ENCODE data around the gene HS6ST2.

HS6ST2 gene

DNA sequence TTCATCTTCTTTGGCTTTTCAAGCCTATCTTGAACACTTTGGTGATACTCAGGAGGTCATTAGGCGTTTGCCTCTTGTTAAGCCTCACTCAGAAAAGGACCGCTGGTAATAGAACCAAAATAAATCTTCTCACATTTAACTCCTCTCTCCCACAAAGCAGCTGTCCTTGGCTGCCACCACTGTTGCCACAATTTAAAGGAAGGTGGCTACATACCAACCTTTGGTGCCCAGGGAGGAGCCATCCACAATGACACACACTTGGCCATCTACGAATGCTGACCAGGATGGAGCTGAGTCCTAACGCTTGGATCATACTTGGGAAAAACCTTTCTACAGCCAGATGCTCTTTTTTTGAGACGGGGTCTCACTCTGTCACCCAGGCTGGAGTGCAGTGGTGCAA is 210.2 kb downstream of the HS6ST2 start:
- H3K4me3 ChIP-seq (ENCODE audit: control insufficient read depth, low read depth, low read length): no peak overlapping the region
- TF ChIP-seq, protein P1, sequence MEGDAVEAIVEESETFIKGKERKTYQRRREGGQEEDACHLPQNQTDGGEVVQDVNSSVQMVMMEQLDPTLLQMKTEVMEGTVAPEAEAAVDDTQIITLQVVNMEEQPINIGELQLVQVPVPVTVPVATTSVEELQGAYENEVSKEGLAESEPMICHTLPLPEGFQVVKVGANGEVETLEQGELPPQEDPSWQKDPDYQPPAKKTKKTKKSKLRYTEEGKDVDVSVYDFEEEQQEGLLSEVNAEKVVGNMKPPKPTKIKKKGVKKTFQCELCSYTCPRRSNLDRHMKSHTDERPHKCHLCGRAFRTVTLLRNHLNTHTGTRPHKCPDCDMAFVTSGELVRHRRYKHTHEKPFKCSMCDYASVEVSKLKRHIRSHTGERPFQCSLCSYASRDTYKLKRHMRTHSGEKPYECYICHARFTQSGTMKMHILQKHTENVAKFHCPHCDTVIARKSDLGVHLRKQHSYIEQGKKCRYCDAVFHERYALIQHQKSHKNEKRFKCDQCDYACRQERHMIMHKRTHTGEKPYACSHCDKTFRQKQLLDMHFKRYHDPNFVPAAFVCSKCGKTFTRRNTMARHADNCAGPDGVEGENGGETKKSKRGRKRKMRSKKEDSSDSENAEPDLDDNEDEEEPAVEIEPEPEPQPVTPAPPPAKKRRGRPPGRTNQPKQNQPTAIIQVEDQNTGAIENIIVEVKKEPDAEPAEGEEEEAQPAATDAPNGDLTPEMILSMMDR (IDR thresholded peaks at IDR 0.05; ENCODE audit: control insufficient read depth, insufficient read depth, low read depth, low read length, missing control alignments): no peak
- DNase-seq (ENCODE audit: low read depth): no peak

DNA sequence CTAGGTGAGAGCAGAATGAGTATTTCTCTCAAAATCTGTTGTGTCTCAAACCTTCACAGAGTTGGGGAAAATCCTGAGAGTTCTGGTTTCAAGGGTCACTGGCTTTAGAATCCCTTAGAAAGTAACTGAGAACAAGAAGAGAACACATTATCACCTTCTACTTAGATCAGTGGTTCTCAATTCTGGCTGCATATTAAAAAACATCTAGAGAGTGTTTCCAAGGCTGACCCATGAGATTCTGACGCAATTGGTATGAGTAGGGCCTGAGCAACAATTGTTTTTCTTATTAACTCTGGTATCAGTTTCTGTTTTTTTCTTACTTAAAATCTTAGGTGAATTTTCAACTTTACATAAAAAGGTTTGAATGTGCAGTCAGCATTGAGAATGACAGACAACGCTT is 212.8 kb downstream of the HS6ST2 start:
- no peak overlapping the region for H3K4me3 ChIP-seq (ENCODE audit: control insufficient read depth, low read depth, low read length)
- DNase-seq (ENCODE audit: low read depth): no peak
- TF ChIP-seq, protein P1 (IDR thresholded peaks at IDR 0.05; ENCODE audit: control insufficient read depth, insufficient read depth, low read depth, low read length, missing control alignments): no peak

DNA sequence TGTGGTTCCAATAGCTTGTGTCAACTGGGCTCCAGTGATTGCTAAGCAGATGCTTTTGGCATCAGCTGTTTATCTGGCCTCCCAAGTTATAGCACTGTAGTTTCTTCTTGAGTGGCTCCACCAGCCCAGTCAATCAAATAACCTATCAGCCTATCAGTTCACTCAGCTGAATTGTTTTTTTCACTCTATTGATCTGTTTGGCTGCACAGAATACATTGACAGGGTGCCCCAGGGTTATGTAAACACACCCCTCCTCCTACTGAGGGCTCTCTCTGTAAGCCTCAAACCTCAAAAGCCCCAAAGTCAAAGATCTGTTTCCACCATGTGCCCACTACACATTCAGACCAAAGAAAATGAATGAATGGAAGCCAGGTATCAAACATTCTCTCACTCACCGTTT is 214.0 kb downstream of the HS6ST2 start:
- TF ChIP-seq, protein P1 (IDR thresholded peaks at IDR 0.05; ENCODE audit: control insufficient read depth, insufficient read depth, low read depth, low read length, missing control alignments): no peak
- DNase-seq (ENCODE audit: low read depth): no peak
- no peak overlapping the region for H3K4me3 ChIP-seq (ENCODE audit: control insufficient read depth, low read depth, low read length)

DNA sequence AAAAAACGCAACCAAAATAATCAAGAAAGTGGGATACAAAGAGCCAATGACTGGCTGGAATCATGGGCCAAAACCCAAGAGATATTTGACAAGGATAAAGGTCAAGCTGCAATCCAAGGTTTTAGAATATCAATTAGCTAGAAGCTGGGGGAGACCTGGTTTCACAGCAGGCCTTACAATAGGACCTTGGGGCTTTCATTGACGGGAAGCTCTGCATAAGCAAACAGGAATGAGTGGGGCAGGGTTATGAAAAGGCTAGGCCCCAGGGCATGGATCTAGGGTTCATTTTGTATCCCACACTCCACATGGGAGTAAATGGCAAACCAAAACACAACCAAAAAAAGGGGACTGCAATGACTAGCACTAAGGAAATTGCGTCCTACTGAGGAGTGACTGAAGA is 215.3 kb downstream of the HS6ST2 start:
- no peak overlapping the region for H3K4me3 ChIP-seq (ENCODE audit: control insufficient read depth, low read depth, low read length)
- DNase-seq (ENCODE audit: low read depth): no peak
- TF ChIP-seq, protein P1 (IDR thresholded peaks at IDR 0.05; ENCODE audit: control insufficient read depth, insufficient read depth, low read depth, low read length, missing control alignments): no peak

DNA sequence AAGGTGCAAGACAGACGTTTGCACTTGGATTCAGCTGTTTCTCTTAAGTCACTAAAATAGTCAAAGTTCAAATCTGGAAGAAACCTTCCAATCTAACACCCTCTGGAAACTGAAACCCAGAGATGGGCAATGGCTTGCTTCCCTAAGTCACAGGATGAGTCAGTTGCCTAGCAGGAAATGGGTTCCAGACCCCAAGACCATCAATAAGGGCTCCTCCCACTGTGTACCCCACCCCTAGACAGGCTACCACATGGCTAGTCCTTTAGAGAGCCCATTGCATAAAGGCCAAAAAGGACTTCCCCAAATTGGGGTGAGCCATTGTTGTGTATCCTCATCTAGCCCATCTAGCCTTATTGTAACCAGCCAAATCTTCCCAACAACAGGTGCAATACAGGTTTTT is 216.2 kb downstream of the HS6ST2 start:
- TF ChIP-seq, protein P1 (IDR thresholded peaks at IDR 0.05; ENCODE audit: control insufficient read depth, insufficient read depth, low read depth, low read length, missing control alignments): no peak
- DNase-seq (ENCODE audit: low read depth): no peak
- H3K4me3 ChIP-seq (ENCODE audit: control insufficient read depth, low read depth, low read length): no peak overlapping the region

DNA sequence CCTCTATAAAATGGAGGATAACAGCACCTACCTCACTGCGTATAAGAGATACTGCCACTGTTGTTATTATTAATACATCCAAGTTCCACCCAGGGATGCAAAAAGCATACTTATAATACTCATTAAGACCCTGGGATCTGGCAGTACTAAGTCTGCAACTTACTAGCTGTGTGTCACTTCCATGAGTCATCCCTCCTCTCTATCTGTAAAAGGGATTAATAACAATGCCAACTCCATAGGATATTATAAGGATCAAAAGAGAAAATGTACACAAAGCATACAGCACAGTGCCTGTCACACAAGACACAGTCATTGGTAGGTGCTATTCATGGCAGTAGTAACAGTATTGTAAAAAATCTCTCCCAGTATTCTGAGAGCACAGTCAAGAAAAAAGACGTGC is 216.7 kb downstream of the HS6ST2 start:
- no peak for DNase-seq (ENCODE audit: low read depth)
- H3K4me3 ChIP-seq (ENCODE audit: control insufficient read depth, low read depth, low read length): no peak overlapping the region
- TF ChIP-seq, protein P1 (IDR thresholded peaks at IDR 0.05; ENCODE audit: control insufficient read depth, insufficient read depth, low read depth, low read length, missing control alignments): no peak
